GM12892 (cell line): ENCODE results near the gene BARHL2.

Experiments
- POLR2A ChIP-seq: IDR thresholded peaks from 2 replicates; pipeline ENCODE4 v1.6.1; 2011; ENCODE audit warnings: low read depth, low read length, control low read depth
- POLR2AphosphoS5 ChIP-seq: IDR thresholded peaks from 2 replicates; pipeline ENCODE4 v1.6.1; 2011; ENCODE audit warnings: low read depth, low read length, control low read depth
- TAF1 ChIP-seq: IDR thresholded peaks from 2 replicates; pipeline ENCODE4 v1.6.1; 2011; ENCODE audit warnings: low read depth, mild to moderate bottlenecking, control low read depth, low read length, borderline replicate concordance

DNA sequence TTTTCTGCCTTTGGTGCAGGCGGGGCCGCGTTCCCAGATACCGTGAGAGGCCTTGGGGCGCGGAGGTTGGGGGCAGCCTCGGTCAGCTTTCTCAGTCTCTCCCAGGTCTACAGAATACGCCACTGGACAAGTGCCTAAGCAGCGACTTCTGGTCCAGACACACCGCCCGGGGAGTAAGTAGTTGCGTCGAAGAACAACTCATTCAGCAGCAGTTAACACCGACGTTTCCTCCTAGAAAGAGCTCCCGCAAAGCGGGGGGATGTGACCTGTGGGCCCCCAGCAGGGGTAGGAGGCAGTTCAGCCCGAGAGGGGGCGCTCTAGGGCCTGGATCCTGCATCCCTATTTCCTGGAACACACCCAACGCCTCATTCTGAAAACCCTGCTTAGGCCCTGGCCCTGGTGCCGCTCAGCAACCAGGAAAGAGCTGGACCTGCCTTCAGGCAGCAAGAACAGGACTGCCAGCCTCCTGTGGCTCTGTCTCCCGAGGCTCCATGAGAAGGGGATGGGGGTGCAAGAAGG, 6.5 kb upstream of the BARHL2 start:
- no peak for TF ChIP-seq POLR2A
- no peak for TF ChIP-seq TAF1
- TF ChIP-seq POLR2AphosphoS5, result no peak
